ENCODE results near the gene MLLT3.

MLLT3 gene

DNA sequence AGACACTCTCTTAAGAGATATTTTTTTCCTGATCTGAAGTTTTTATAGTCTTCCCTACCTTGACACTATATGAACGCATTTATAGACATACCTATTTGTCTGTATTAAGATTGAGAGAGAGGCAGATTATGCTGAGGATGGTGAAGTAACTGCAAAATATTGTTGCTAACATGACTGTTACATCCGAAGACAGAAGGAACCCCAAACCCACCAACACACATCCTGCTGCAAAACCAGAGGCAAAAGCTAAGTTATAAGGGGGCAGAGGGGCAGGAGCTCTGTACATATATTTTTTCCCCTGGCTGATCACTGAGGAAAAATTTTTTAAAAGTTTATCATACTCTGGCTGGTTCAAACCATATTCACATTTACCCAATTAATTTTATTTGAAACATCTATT, 279.0 kb downstream of the MLLT3 start:
- H3K79me1 ChIP-seq (ENCODE audit: low read length), result no peaks in the 10 kb centered on the region
- no peak overlapping the region for H4K8ac ChIP-seq (ENCODE audit: low read depth, low read length)
- H2BK120ac ChIP-seq (ENCODE audit: insufficient read depth, low read length, poor library complexity), result no peak overlapping the region
- H4K91ac ChIP-seq (ENCODE audit: low read depth, low read length), result no peak overlapping the region
- H3K36me3 ChIP-seq (ENCODE audit: control insufficient read depth in 1 of 2, insufficient read depth in 2 of 2, low read length in 2 of 2), result no peaks in the 10 kb centered on the region
- H3K27ac ChIP-seq (ENCODE audit: low read depth, low read length), result no peak overlapping the region
- H3K4me3 ChIP-seq (ENCODE audit: low read depth, low read length), result no peak overlapping the region
- no peaks in the 10 kb centered on the region for H3K79me2 ChIP-seq (ENCODE audit: control insufficient read depth, insufficient read depth, low read length, poor library complexity)
- no peak overlapping the region for H3K4ac ChIP-seq (ENCODE audit: low read depth, low read length)
- H3K4me1 ChIP-seq (ENCODE audit: control insufficient read depth in 1 of 2, insufficient read depth in 2 of 2, low read length in 2 of 2), result no peaks in the 10 kb centered on the region
- DNase-seq, result no peak
- H2BK5ac ChIP-seq (ENCODE audit: low read depth, low read length, poor library complexity), result no peak overlapping the region
- no peak overlapping the region for H3K4me2 ChIP-seq (ENCODE audit: low read length)
- no peak overlapping the region for H3K23ac ChIP-seq (ENCODE audit: low read length)
- no peaks in the 10 kb centered on the region for H3K27me3 ChIP-seq (ENCODE audit: insufficient read depth, low read length)
- H3K18ac ChIP-seq (ENCODE audit: low read length), result no peak overlapping the region
- no peak overlapping the region for H2AK5ac ChIP-seq (ENCODE audit: low read length)
- no peak overlapping the region for H4K12ac ChIP-seq (ENCODE audit: low read depth, low read length)
- WGBS (ENCODE audit: extremely low coverage, insufficient coverage, insufficient read length), result no CpG with 5 or more reads among the region's 2 CpGs
- H3K9me3 ChIP-seq (ENCODE audit: insufficient read depth, low read depth, low read length), result no peaks in the 10 kb centered on the region
- H2BK12ac ChIP-seq (ENCODE audit: low read length), result no peak overlapping the region
- H3K9ac ChIP-seq (ENCODE audit: low read length), result no peak overlapping the region
- no peak overlapping the region for H2AFZ ChIP-seq (ENCODE audit: insufficient read depth, low read length, poor library complexity)
- H3K14ac ChIP-seq (ENCODE audit: low read length), result no peak overlapping the region

DNA sequence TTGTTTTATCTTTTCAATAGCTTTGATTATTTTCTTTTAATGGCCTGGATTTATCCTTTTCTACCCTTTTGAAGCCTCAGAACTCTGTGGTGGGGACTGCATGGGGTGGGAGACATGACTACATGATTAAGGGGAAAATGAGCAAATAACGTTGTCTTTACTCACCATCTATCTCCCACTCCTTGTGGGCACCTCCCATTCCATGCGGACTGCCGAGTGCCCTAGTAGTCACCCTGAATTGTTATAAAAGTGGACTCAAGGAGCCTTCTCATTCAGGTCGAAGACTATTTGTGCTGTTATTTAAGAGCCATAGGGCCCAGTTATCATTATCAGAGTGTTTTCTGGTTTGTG, 281.8 kb downstream of the MLLT3 start:
- Histone ChIP-seq H3K27ac (ENCODE audit: low read depth, low read length) (no peak overlapping the region), H3K4me2 (ENCODE audit: low read length) (no peak overlapping the region), H3K9ac (ENCODE audit: low read length) (no peak overlapping the region), H4K8ac (ENCODE audit: low read depth, low read length) (no peak overlapping the region), H3K9me3 (ENCODE audit: insufficient read depth, low read depth, low read length) (no peaks in the 10 kb centered on the region), H3K4ac (ENCODE audit: low read depth, low read length) (no peak overlapping the region), H3K18ac (ENCODE audit: low read length) (no peak overlapping the region), H3K14ac (ENCODE audit: low read length) (no peak overlapping the region), H3K23ac (ENCODE audit: low read length) (no peak overlapping the region), H3K4me3 (ENCODE audit: low read depth, low read length) (no peak overlapping the region), H2AK5ac (ENCODE audit: low read length) (no peak overlapping the region), H2BK5ac (ENCODE audit: low read depth, low read length, poor library complexity) (no peak overlapping the region), H3K36me3 (ENCODE audit: control insufficient read depth in 1 of 2, insufficient read depth in 2 of 2, low read length in 2 of 2) (no peaks in the 10 kb centered on the region), H3K4me1 (ENCODE audit: control insufficient read depth in 1 of 2, insufficient read depth in 2 of 2, low read length in 2 of 2) (no peaks in the 10 kb centered on the region), H3K79me1 (ENCODE audit: low read length) (no peaks in the 10 kb centered on the region), H3K79me2 (ENCODE audit: control insufficient read depth, insufficient read depth, low read length, poor library complexity) (no peaks in the 10 kb centered on the region), H2BK120ac (ENCODE audit: insufficient read depth, low read length, poor library complexity) (no peak overlapping the region), H2BK12ac (ENCODE audit: low read length) (no peak overlapping the region), H2AFZ (ENCODE audit: insufficient read depth, low read length, poor library complexity) (no peak overlapping the region), H4K12ac (ENCODE audit: low read depth, low read length) (no peak overlapping the region), H3K27me3 (ENCODE audit: insufficient read depth, low read length) (no peaks in the 10 kb centered on the region), H4K91ac (ENCODE audit: low read depth, low read length) (no peak overlapping the region)
- DNase-seq, result no peak
- no CpG with 5 or more reads among the region's 4 CpGs for WGBS (ENCODE audit: extremely low coverage, insufficient coverage, insufficient read length)

DNA sequence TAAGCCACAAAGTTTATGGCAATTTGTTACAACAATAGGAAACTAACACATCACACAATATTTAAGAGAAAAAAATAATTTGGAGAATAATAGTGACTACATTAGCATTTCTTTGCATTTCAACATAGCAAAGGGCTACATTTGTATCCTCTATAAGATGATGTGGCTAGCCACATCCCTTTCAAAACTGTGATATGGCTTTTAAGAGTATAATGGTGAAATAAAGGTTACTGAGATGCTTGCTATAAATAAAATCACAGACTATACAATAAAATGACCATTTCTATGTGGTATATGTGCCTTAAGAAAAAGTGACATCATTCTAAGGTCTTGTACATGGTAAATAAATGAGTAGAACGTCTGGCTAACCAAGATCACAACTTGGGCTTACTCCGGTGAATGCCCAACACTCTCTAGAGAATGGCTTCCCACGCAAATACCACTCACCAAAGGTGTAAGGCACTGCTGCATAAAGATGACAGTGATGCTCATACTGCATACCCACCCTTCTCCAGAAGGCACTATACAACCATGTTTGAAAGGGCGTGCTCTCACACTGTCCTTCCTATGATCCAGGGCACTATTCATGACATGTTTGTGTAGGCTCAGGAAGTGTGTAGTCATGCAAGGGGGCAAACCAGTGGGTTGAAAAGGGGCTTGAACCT, 286.5 kb downstream of the MLLT3 start:
- no CpG with 5 or more reads among the region's 4 CpGs for WGBS (ENCODE audit: extremely low coverage, insufficient coverage, insufficient read length)
- H2BK12ac ChIP-seq (ENCODE audit: low read length), result no peak overlapping the region
- no peak overlapping the region for H3K27ac ChIP-seq (ENCODE audit: low read depth, low read length)
- H3K4ac ChIP-seq (ENCODE audit: low read depth, low read length), result no peak overlapping the region
- no peak overlapping the region for H3K9ac ChIP-seq (ENCODE audit: low read length)
- H3K79me2 ChIP-seq (ENCODE audit: control insufficient read depth, insufficient read depth, low read length, poor library complexity), result no peaks in the 10 kb centered on the region
- no peak for DNase-seq
- H3K9me3 ChIP-seq (ENCODE audit: insufficient read depth, low read depth, low read length), result peaks cover 1% of the 10 kb centered on the region
- H3K23ac ChIP-seq (ENCODE audit: low read length), result no peak overlapping the region
- H3K18ac ChIP-seq (ENCODE audit: low read length), result no peak overlapping the region
- H3K79me1 ChIP-seq (ENCODE audit: low read length), result no peaks in the 10 kb centered on the region
- H3K36me3 ChIP-seq (ENCODE audit: control insufficient read depth in 1 of 2, insufficient read depth in 2 of 2, low read length in 2 of 2), result no peaks in the 10 kb centered on the region
- no peak overlapping the region for H2BK120ac ChIP-seq (ENCODE audit: insufficient read depth, low read length, poor library complexity)
- H4K91ac ChIP-seq (ENCODE audit: low read depth, low read length), result no peak overlapping the region
- H3K27me3 ChIP-seq (ENCODE audit: insufficient read depth, low read length), result no peaks in the 10 kb centered on the region
- no peak overlapping the region for H4K8ac ChIP-seq (ENCODE audit: low read depth, low read length)
- H3K4me2 ChIP-seq (ENCODE audit: low read length), result no peak overlapping the region
- no peaks in the 10 kb centered on the region for H3K4me1 ChIP-seq (ENCODE audit: control insufficient read depth in 1 of 2, insufficient read depth in 2 of 2, low read length in 2 of 2)
- H2AK5ac ChIP-seq (ENCODE audit: low read length), result no peak overlapping the region
- no peak overlapping the region for H4K12ac ChIP-seq (ENCODE audit: low read depth, low read length)
- no peak overlapping the region for H3K14ac ChIP-seq (ENCODE audit: low read length)
- H3K4me3 ChIP-seq (ENCODE audit: low read depth, low read length), result no peak overlapping the region
- no peak overlapping the region for H2AFZ ChIP-seq (ENCODE audit: insufficient read depth, low read length, poor library complexity)
- H2BK5ac ChIP-seq (ENCODE audit: low read depth, low read length, poor library complexity), result no peak overlapping the region

DNA sequence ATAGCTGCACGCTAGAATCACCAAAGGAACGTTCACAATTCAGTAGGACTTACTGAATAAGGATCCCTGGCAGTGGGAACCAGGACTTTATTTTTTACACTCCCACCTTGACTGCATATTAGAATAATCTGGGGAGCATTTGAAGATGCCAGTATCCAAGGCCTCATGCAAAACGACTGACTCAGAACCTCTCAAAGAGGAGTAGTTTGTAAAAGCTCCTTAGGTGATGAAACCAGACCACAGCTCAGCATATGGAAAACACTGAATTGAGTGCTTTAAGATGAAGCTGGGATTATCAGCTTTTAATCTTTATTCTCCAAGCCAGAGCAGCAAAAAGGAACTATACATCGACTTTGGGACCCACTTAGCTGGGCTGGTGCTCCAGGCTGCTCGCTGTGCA, 288.3 kb downstream of the MLLT3 start:
- no peaks in the 10 kb centered on the region for H3K79me2 ChIP-seq (ENCODE audit: control insufficient read depth, insufficient read depth, low read length, poor library complexity)
- no peak overlapping the region for H3K4ac ChIP-seq (ENCODE audit: low read depth, low read length)
- no peak overlapping the region for H3K23ac ChIP-seq (ENCODE audit: low read length)
- no peak overlapping the region for H2BK5ac ChIP-seq (ENCODE audit: low read depth, low read length, poor library complexity)
- H4K91ac ChIP-seq (ENCODE audit: low read depth, low read length), result no peak overlapping the region
- H3K4me1 ChIP-seq (ENCODE audit: control insufficient read depth in 1 of 2, insufficient read depth in 2 of 2, low read length in 2 of 2), result no peaks in the 10 kb centered on the region
- H3K27ac ChIP-seq (ENCODE audit: low read depth, low read length), result no peak overlapping the region
- H3K14ac ChIP-seq (ENCODE audit: low read length), result no peak overlapping the region
- H3K9me3 ChIP-seq (ENCODE audit: insufficient read depth, low read depth, low read length), result peaks cover 1% of the 10 kb centered on the region
- H3K9ac ChIP-seq (ENCODE audit: low read length), result no peak overlapping the region
- no peak for DNase-seq
- H3K18ac ChIP-seq (ENCODE audit: low read length), result no peak overlapping the region
- no peak overlapping the region for H2AK5ac ChIP-seq (ENCODE audit: low read length)
- H3K79me1 ChIP-seq (ENCODE audit: low read length), result no peaks in the 10 kb centered on the region
- no peak overlapping the region for H4K8ac ChIP-seq (ENCODE audit: low read depth, low read length)
- H3K4me2 ChIP-seq (ENCODE audit: low read length), result no peak overlapping the region
- H3K36me3 ChIP-seq (ENCODE audit: control insufficient read depth in 1 of 2, insufficient read depth in 2 of 2, low read length in 2 of 2), result no peaks in the 10 kb centered on the region
- H2AFZ ChIP-seq (ENCODE audit: insufficient read depth, low read length, poor library complexity), result no peak overlapping the region
- H4K12ac ChIP-seq (ENCODE audit: low read depth, low read length), result no peak overlapping the region
- no peak overlapping the region for H2BK120ac ChIP-seq (ENCODE audit: insufficient read depth, low read length, poor library complexity)
- no CpG with 5 or more reads among the region's 5 CpGs for WGBS (ENCODE audit: extremely low coverage, insufficient coverage, insufficient read length)
- no peak overlapping the region for H2BK12ac ChIP-seq (ENCODE audit: low read length)
- H3K27me3 ChIP-seq (ENCODE audit: insufficient read depth, low read length), result no peaks in the 10 kb centered on the region
- no peak overlapping the region for H3K4me3 ChIP-seq (ENCODE audit: low read depth, low read length)

Data from trophoblast cell (in vitro differentiated cells and primary cell).